Astrocyte (in vitro differentiated cells and primary cell): ENCODE data around the gene LSMEM2.

Experiments used
- CTCF ChIP-seq: IDR thresholded peaks from 2 replicates; pipeline ENCODE4 v1.5.1; 2011; ENCODE audit warnings: low read depth, mild to moderate bottlenecking, inconsistent platforms, low read length, moderate library complexity; ENCODE audit not compliant: insufficient read depth
- EZH2 ChIP-seq: IDR thresholded peaks from 2 replicates; pipeline ENCODE4 v1.6.1; 2012; ENCODE audit warnings: mild to moderate bottlenecking, low read length, inconsistent platforms; ENCODE audit not compliant: insufficient read depth

- TF ChIP-seq CTCF (no peak), EZH2 (no peak)
These were observed 42.0 kb downstream of the LSMEM2 start for GRCh38 chr3:50320853-50321335.
